Stimulated activated naive CD8-positive, alpha-beta T cell treated with anti-CD3 and anti-CD28 coated beads, Interleukin-15, Interleukin-2, amounts not matched to agents 100 ng/mL and 50 ng/mL, for 24 hours (primary cell): ENCODE measurements around the gene SPEM3.
"Not testable (repeated sequence)": the region's sequence is repeated elsewhere in the genome, so short reads cannot be mapped to it uniquely, and the experiment has no call there.

ENCODE experiments used
- H3K27ac Mint-ChIP-seq: one replicate; pipeline ENCODE4 v1.8.0; 2021; ENCODE audit warnings: mild to moderate bottlenecking, mixed read lengths
- H3K27me3 Mint-ChIP-seq: one replicate; pipeline ENCODE4 v1.8.0; 2021; ENCODE audit warnings: mixed read lengths
- H3K36me3 Mint-ChIP-seq: one replicate; pipeline ENCODE4 v1.8.0; 2021; ENCODE audit warnings: low read depth, mixed read lengths
- H3K4me1 Mint-ChIP-seq: one replicate; pipeline ENCODE4 v1.8.0; 2021; ENCODE audit warnings: low read depth, mixed read lengths
- H3K4me3 Mint-ChIP-seq: one replicate; pipeline ENCODE4 v1.8.0; 2021; ENCODE audit warnings: mild to moderate bottlenecking, mixed read lengths
- H3K9me3 Mint-ChIP-seq: one replicate; pipeline ENCODE4 v1.8.0; 2021; ENCODE audit warnings: mixed read lengths

The SPEM3 gene

DNA sequence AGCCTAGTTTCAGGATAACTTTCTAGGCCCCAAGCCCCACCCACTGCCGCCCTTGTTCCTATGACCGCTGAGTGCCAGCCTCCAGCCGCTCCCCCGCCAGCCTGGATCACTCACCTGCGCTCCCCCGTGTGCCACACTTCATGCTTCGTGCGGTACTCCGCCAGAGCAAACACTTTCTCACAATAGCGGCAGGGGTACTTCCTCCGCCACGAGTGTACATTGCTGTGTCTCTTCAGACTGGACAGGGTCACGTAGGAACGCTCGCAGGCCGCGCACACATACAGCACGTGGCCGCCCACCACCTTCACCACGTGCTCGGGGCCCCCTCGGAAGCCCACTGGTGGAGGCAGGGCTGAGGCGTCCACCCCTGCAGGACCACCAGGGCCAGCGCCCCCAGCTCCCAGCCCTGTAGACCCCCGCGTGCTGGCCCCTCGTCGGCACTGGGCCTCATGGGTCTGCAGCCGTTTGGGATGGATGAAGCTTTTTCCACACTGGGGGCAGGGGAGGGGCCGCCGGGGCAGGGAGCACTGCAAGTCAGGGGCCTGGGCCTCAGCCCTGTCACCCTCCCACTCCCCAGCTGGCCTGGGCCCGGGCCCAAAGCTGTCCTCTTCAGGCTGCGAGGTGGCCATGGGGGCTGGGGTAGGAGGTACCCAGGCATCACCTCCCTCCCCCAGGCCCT is 37.1 kb downstream of the SPEM3 start:
- Mint-ChIP-seq H3K4me1 (peaks cover 16% of the 10 kb centered on the region), H3K36me3 (peaks cover 9% of the 10 kb centered on the region), H3K27me3 (no peaks in the 10 kb centered on the region), H3K9me3 (no peaks in the 10 kb centered on the region), H3K4me3 (no peak overlapping the region), H3K27ac (no peak overlapping the region)

GRCh38 chr17:7466318-7466638 is 37.6 kb downstream of the SPEM3 start:
- Mint-ChIP-seq H3K4me1 (peaks cover 16% of the 10 kb centered on the region), H3K27me3 (no peaks in the 10 kb centered on the region), H3K9me3 (no peaks in the 10 kb centered on the region), H3K36me3 (peaks cover 6% of the 10 kb centered on the region), H3K27ac (no peak overlapping the region), H3K4me3 (no peak overlapping the region)

DNA sequence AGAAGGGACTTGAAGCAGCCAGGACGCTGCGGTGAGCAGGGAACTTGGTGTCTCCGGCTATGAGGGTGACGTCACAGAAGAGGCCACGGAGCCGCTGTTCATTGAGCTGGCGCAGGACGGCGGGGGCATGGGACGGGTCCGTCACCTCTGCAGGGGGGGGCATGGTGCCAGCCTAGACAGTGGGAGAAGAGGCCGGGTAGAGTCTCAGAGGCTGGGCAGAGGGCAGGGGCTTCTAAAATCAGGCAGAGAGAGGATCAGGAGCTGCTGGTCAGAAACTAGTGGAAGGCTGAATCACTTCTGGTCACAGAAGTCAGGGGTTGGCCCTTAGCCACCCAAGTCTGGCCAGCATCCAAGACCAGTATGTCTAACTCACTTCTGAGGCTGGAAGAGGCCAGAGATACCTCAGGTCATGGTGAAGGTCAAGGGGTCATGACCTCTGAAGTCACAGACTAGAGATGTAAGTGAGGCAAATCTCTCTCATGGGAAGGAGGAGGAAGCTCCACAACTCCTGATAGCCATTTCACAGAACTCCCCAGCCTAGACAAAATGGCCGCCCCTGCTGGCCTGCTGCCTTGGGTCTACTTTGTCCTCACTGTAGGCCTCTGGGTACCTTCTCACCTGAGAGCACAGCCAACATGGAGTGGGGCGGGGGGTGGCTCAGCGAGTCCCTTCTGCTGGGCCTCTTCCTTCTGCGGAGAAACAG is 38.1 kb downstream of the SPEM3 start:
- no peaks in the 10 kb centered on the region for H3K9me3 Mint-ChIP-seq
- no peaks in the 10 kb centered on the region for H3K27me3 Mint-ChIP-seq
- H3K36me3 Mint-ChIP-seq, result peaks cover 7% of the 10 kb centered on the region
- no peak overlapping the region for H3K27ac Mint-ChIP-seq
- no peak overlapping the region for H3K4me3 Mint-ChIP-seq
- peaks cover 21% of the 10 kb centered on the region for H3K4me1 Mint-ChIP-seq

- peaks cover 26% of the 10 kb centered on the region for H3K4me1 Mint-ChIP-seq
- peaks cover 8% of the 10 kb centered on the region for H3K36me3 Mint-ChIP-seq
- no peak overlapping the region for H3K4me3 Mint-ChIP-seq
- no peaks in the 10 kb centered on the region for H3K9me3 Mint-ChIP-seq
- H3K27me3 Mint-ChIP-seq, result no peaks in the 10 kb centered on the region
- H3K27ac Mint-ChIP-seq, result peak overlapping the region; percentile 26
Measured at GRCh38 chr17:7467498-7467897, 38.8 kb downstream of the SPEM3 start.

- Mint-ChIP-seq H3K27me3 (no peaks in the 10 kb centered on the region), H3K4me1 (peaks cover 30% of the 10 kb centered on the region), H3K4me3 (no peak overlapping the region), H3K27ac (no peak overlapping the region), H3K9me3 (no peaks in the 10 kb centered on the region), H3K36me3 (peaks cover 8% of the 10 kb centered on the region)
Measured at GRCh38 chr17:7468290-7468689, 39.6 kb downstream of the SPEM3 start.

DNA sequence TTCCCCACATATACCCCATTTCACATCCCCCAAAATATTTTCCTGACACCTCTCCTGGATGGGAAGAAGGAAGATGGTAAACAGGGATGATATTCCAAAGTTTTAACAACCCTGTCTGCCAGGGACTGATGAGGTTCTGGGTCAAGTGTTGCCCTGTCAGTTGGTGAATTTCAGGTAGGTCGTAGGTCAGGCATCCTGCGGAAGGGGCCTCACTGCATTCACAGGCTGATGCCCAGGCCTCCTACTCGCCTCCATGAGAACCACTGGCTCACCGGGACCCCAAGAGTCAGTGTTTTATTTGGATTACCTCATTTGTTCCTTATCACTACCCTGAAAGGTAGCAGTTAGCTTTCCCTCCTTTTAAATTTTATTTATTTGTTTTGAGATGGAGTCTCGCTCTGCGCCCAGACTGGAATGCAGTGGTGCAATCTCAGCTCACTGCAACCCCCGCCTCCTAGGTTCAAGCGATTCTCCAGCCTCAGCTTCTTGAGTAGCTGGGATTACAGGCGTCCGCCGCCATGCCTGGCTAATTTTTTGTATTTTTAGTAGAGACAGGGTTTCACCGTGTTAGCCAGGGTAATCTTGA is 40.2 kb downstream of the SPEM3 start:
- Mint-ChIP-seq H3K4me1 (peaks cover 30% of the 10 kb centered on the region), H3K27me3 (no peaks in the 10 kb centered on the region), H3K4me3 (no peak overlapping the region), H3K36me3 (peaks cover 8% of the 10 kb centered on the region), H3K27ac (no peak overlapping the region), H3K9me3 (no peaks in the 10 kb centered on the region)

DNA sequence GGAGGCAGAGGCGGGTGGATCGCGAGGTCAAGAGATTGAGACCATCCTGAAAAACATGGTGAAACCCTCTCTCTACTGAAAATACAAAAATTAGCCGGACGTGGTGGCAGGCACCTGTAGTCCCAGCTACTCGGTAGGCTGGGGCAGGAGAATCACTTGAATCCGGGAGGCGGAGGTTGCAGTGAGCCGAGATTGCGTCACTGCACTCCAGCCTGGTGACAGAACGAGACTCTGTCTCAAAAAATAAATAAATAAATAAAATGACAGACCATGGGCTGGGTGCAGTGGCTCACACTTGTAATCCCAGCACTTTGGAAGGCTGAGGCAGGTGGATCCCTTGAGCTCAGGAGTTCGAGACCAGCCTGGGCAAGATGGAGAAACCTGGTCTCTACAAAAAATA is 41.2 kb downstream of the SPEM3 start:
- H3K4me1 Mint-ChIP-seq, result peaks cover 30% of the 10 kb centered on the region
- not testable (repeated sequence) for H3K27me3 Mint-ChIP-seq, H3K9me3 Mint-ChIP-seq, H3K36me3 Mint-ChIP-seq, H3K4me3 Mint-ChIP-seq, H3K27ac Mint-ChIP-seq

DNA sequence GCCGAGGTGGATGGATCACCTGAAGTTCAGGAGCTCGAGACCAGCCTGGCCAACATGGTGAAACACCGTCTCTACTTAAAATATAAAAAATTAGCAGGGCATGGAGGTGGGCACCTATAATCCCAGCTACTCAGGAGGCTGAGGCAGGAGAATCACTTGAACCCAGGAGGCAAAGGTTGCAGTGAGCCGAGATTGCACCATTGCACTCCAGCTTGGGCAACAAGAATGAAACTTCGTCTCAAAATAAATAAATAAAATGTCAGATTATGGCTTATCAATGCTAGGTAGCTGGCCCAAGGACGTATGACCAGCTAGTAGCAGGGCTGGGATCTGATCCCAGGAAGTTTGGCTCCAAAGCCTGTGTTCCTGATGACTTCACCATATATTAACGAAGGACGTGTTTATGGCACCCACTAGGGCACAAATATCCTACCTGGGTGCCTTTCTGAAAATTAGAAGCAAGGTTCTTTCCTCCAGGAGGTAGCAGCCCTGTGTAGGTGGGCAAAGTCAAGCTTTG is 41.9 kb downstream of the SPEM3 start:
- H3K27ac Mint-ChIP-seq, H3K27me3 Mint-ChIP-seq, H3K9me3 Mint-ChIP-seq, H3K36me3 Mint-ChIP-seq, H3K4me3 Mint-ChIP-seq: not testable (repeated sequence)
- peaks cover 34% of the 10 kb centered on the region for H3K4me1 Mint-ChIP-seq

DNA sequence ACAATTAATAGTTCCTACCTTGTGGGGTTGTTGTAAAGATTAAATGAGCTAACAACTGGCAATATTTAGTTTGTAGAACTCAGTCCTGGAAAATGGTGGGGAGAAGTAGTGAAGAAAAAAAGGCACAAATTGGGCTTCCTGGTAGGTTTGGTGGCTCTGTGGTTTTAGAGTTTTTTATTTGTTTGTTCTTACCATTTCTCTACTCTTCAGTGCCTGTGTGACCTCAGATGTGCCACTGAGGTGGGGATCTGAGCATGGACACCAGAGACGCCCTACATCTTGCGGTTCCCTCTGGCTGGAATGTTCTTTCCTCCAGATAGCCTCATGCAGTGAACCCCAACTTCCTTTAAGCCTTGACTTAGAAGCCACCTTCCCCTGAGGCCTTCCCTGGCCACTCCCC is 43.1 kb downstream of the SPEM3 start:
- no peaks in the 10 kb centered on the region for H3K9me3 Mint-ChIP-seq
- H3K4me1 Mint-ChIP-seq, result peaks cover 42% of the 10 kb centered on the region
- peaks cover 4% of the 10 kb centered on the region for H3K36me3 Mint-ChIP-seq
- H3K27ac Mint-ChIP-seq, result peak overlapping the region; percentile 45
- no peaks in the 10 kb centered on the region for H3K27me3 Mint-ChIP-seq
- H3K4me3 Mint-ChIP-seq, result no peak overlapping the region

GRCh38 chr17:7474767-7475166 is 46.1 kb downstream of the SPEM3 start:
- not testable (repeated sequence) for H3K27me3 Mint-ChIP-seq, H3K9me3 Mint-ChIP-seq, H3K4me3 Mint-ChIP-seq, H3K27ac Mint-ChIP-seq, H3K36me3 Mint-ChIP-seq
- peaks cover 51% of the 10 kb centered on the region for H3K4me1 Mint-ChIP-seq

GRCh38 chr17:7475764-7476422 is 47.2 kb downstream of the SPEM3 start:
- Mint-ChIP-seq H3K36me3 (peaks cover 4% of the 10 kb centered on the region), H3K4me3 (no peak overlapping the region), H3K4me1 (peaks cover 61% of the 10 kb centered on the region), H3K9me3 (no peaks in the 10 kb centered on the region), H3K27ac (peak overlapping the region; percentile 62), H3K27me3 (no peaks in the 10 kb centered on the region)

DNA sequence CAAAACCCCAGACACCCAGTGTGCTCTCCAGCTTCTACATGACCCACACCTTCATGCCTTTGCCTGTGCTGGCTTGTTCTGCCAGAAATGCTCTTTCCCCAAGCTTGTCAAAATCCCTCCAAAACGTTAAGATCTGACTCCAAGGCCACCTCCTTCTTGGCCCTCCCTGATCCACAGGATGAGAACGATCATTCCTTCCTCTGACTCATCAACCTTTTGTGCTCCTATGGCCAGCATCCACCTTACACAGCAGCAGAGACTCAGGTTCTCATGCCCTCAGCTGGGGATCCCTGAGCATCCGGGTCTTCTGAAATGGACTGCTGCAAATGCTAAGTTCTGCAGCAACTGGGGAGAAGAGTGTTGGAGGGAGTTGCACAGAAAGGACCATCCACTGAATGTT is 47.8 kb downstream of the SPEM3 start:
- Mint-ChIP-seq H3K27ac (peak overlapping the region; percentile 62), H3K36me3 (peaks cover 3% of the 10 kb centered on the region)

DNA sequence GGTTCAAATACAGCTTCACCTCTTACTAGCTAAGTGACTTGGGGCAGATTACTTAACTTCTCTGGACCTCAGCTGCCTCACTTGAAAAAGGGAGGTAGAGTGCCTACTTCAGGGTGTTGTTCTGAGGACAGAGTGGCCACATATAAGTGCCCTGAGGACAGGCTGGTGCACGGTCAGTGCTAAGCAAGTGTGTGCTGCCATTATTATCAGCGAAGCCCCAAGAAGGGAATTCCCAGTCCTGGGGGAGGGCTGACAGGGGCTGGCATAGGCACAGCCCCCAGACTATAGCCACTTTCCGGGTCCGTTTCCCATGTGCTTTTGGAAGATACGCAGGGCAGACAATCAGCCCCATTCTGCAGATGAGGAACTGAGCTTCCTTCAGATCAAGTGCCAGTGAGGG is 48.3 kb downstream of the SPEM3 start:
- Mint-ChIP-seq H3K36me3 (no peaks in the 10 kb centered on the region), H3K9me3 (no peaks in the 10 kb centered on the region), H3K27ac (peak overlapping the region; percentile 89), H3K4me3 (peak overlapping the region; percentile 89), H3K27me3 (no peaks in the 10 kb centered on the region), H3K4me1 (peaks cover 64% of the 10 kb centered on the region)

More for the DNA sequence above, 47.8 kb downstream of the SPEM3 start:
- H3K4me3 Mint-ChIP-seq, result peak overlapping the region; percentile 89
- peaks cover 64% of the 10 kb centered on the region for H3K4me1 Mint-ChIP-seq
- no peaks in the 10 kb centered on the region for H3K9me3 Mint-ChIP-seq
- no peaks in the 10 kb centered on the region for H3K27me3 Mint-ChIP-seq

DNA sequence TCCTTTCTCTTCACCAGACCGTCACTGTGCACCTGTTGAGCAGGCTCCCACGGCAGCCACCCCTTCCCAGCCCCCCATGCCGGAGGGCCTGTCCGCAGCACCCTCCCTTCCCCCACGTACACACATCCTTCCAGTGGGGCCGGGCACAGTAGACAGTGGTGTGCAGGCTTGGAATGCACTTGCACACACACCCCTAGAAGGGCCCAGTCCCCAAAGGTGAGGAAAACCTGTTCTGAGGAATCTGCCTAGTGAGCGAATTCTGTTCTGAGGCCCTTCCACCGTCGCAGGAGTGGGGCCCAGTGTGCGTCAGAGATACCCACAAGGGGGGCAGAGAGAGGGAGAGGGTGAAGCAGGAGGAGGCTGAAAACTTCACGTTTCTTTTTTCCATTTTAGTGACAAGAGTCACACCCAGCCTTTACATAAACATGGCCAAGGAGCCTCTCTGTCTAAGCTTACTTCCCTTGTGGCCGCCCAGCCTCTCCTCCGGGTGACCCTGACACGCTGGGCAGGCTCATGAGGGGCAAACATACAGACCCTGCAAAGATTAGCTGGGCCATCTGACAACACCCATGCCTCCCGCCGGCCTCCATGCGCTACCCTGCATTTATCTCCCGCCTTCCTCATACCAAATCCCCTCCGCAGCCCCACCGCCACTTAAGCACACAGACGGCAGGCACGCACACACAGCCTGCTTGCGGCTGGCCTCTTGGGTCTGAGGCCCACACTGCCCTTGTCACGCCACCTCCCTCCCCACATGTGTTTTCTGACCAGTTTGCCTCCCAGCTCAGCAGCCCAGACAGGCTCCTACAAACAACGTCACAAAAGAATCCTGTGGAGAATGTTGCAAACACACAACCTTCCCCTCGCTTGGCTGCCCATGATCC is 49.0 kb downstream of the SPEM3 start:
- Mint-ChIP-seq H3K36me3 (no peaks in the 10 kb centered on the region), H3K27ac (peak overlapping the region; percentile 89), H3K27me3 (no peaks in the 10 kb centered on the region), H3K9me3 (no peaks in the 10 kb centered on the region), H3K4me1 (peaks cover 66% of the 10 kb centered on the region), H3K4me3 (peak overlapping the region; percentile 89)
